HG02840 (cell line): ENCODE measurements around the gene LMF1.
"Not testable (repeated sequence)": the region's sequence is repeated elsewhere in the genome, so short reads cannot be mapped to it uniquely, and the experiment has no call there.

Experiments
- ATAC-seq: cut with Tn5 transposase; IDR thresholded peaks from one replicate; pipeline ENCODE4 v1.9.1; 2021; ENCODE audit warnings: mild to moderate bottlenecking, moderate library complexity, moderate number of reproducible peaks; ENCODE audit not compliant: unreplicated experiment, low FRiP score

LMF1 gene

DNA sequence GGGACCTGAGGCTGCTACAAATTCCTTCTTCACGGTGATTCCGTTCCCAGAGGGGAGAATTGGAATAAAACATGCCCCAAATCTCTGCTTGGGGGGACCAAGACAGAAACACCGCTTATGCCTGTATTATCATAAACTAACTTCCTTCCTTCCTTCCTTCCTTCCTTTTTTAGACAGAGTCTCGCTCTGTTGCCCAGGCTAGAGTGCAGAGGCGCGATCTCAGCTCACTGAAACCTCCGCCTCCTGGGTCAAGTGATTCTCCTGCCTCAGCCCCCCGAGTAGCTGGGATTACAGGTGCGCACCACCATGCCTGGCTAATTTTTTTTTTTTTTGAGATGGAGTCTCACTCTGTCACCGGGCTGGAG is 150.8 kb downstream of the LMF1 start:
- not testable (repeated sequence) for ATAC-seq

DNA sequence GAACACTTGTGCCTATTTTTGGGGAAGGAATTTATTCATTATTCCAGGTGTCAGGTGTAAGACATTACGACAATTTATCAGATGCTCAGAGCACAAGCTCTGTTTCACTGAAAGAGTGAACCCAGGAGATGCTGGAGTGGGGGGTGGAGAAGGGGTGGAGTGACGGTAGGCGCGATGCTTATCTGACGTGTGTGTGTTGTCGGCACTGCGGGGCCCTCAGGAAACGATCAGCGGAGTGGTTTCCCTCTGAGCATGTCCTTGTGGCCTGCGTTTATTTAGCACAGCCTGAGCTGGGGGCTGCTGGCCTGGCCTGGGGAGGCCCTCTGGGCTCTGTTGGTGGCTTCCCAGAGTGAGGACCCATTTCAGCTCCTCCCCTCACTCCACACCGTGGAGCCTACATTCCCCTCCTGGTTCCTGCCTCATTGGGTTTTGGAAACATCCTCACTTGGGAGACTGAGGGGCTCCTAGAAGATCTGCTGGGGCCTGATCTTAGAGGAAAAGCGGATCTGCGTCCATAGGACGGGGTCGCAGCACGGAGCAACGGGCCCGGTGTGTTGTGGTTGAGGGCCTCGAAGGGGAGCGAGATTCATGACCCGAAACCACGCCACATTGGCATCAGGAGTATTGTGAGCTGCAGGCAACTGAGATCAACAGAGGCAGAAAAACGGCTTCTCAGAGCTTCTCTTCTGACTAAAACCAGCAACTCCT is 151.3 kb downstream of the LMF1 start:
- ATAC-seq = no peak

- ATAC-seq = no peak
Measured at GRCh38 chr16:818592-818991, 152.2 kb downstream of the LMF1 start.

DNA sequence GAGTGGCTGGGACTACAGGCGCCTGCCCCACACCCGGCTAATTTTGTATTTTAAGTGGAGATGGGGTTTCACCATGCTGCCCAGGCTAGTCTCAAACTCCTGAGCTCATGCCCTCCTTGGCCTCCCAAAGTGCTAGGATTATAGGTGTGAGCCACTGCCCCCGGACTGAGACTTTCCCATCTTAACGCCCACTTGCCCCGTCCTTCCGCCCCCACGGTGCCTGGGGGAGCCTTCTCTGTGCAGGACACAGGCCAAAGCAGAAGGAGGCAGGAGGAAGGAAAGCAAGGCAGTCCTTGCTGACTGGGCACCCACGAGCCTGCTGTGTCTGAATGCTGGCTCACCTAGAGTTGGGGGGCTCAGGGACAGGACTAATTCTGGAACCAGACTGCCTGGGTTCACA is 152.7 kb downstream of the LMF1 start:
- ATAC-seq = no peak

- no peak for ATAC-seq
Measured at GRCh38 chr16:817001-817906, 153.5 kb downstream of the LMF1 start.

DNA sequence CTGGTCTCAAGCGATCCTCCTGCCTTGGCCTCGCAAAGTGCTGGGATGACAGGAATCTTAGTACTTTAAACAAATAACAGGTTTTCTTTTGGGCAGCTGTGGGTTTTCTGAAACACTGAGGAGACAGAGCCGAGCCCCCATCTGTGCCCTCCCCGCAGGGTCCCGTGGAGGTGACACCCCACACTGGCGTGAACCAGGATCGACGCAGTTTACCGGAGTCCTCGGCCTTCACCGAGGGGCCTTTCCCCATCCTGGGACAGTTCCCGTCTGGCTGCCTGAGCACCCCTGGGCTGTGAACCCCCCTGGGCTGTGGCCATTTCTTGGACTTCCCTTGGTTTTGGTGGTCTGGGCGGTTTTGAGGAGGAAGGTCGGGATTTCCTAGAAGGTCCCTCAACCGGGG is 154.9 kb downstream of the LMF1 start:
- no peak for ATAC-seq

DNA sequence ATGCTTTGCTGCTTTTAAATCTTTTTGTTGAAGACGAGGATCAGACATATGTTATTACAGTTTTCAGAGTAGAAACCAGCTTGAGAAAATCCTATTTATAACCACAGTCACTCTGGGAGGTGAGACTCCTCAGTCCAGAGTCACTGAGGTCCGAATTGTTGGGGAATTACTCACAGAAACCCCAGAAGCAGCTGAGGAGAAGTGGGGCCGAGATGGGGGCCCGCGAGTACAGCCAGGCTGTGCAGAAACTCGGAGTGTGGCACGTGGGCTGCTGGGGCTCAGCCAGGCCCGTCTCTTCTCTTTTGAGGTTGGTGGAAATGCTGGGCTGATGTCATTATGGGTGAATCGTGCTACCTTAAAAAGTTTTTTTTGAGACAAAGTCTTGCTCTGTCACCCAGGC is 155.8 kb downstream of the LMF1 start:
- ATAC-seq = no peak

GRCh38 chr16:813916-814412 is 156.8 kb downstream of the LMF1 start:
- no peak for ATAC-seq

DNA sequence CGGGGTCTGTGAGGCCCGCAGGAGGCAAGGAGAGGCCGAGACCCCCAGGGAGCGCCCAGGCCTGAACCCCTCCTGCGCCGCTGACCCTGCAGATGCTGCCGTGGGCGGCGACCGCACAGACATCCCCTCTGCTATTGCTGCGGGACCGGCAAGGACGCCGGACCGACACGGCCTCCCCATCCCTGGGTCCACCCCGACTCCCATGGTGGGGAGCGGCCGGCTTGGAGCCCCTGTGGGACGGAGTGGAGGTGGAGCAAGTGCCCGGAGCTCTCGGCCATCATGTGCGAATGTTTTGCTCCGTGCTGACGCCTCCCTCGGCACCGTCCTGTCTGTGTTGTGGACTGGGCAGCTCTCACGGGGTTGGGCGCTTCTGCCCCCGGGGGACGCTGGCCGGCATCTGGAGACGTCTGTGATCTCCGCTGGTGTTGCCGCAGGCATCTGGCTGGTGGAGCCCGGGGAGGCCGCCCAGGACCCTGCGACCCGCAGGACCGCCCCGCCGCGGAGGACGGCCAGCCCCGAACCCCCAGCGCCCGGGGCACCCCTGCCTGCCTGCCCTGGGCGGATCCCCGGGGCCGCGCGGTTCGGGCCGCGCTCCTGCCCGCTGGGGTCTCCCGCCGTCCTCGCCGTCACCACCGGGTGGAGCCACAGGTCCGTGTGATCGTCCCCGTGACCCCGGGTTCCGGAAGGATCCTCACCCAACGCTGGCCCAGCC is 157.4 kb downstream of the LMF1 start:
- no peak for ATAC-seq

DNA sequence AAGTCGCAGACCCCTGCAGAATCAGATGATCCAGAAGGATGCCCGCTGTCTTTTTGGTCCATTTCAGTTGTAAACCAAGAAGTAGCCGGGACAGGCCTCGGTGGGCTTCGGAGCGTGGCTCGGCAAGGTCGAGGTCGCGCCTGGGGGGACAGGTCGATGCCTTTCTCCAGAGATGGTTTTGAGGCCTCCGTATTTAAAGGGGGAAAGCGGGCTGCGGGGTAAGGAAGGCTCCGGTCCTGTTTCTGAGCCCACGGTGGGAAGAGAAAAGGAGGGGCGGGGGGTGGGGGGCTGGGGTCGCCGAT is 162.7 kb downstream of the LMF1 start:
- no peak for ATAC-seq

- ATAC-seq = peak; percentile 86
Measured at GRCh38 chr16:807347-808084, 163.3 kb downstream of the LMF1 start.

DNA sequence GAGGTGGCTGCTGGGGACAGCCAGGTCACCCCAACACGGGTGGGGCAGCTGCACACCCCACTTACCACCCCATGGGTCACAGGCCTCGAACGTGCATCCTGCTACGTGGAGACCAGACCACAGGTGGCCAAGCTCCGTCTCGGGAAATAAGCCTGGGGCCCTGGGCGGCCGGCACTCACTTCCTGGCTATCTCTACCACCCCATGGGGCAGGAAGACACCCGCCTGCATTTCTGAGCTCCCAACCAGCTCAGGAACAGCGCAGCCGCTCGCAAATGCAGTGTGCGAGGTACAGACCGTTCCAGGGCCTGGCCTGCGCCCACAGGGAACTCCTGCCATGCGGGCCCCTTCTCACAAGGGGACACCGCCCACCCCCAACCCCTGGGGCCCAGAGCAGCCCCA is 165.3 kb downstream of the LMF1 start:
- ATAC-seq = no peak

GRCh38 chr16:804193-805048 is 166.4 kb downstream of the LMF1 start:
- no peak for ATAC-seq

- ATAC-seq = no peak
Measured at GRCh38 chr16:803754-804080, 167.1 kb downstream of the LMF1 start.
